Measurements from ENCODE around the gene VAT1L.

- TF ChIP-seq CTCF (IDR thresholded peaks at IDR 0.05) (no peak), POLR2AphosphoS5 (IDR thresholded peaks at IDR 0.05; ENCODE audit: insufficient read depth in 1 of 2, low read depth in 1 of 2) (no peak)
These were observed 29.2 kb upstream of the VAT1L start for GRCh38 chr16:77759201-77759600.

Measured in vagina (tissue), 2 donors.